ENCODE measurements around the gene ANO3.
"Not testable (repeated sequence)": the region's sequence is repeated elsewhere in the genome, so short reads cannot be mapped to it uniquely, and the experiment has no call there.

ANO3 gene

GRCh38 chr11:26331911-26332571, at the start of gene ANO3:
Gene ANO3, plus strand, starts transcription at chr11:26332130. Its CDS starts 146 bp downstream, at chr11:26332276.
- H3K36me3 ChIP-seq (ENCODE audit: control insufficient read depth in 1 of 2, insufficient read depth in 2 of 2, low read length in 2 of 2): no peaks in the 10 kb centered on the region
- H3K27me3 ChIP-seq (ENCODE audit: low read depth, low read length): no peaks in the 10 kb centered on the region
- H3K9me3 ChIP-seq (ENCODE audit: control insufficient read depth in 1 of 2, low read length in 2 of 2): no peaks in the 10 kb centered on the region
- peaks cover 0 to 5% of the 10 kb centered on the region in 2 donors for H3K4me1 ChIP-seq (ENCODE audit: control insufficient read depth in 1 of 2, insufficient read depth in 2 of 2, low read length in 2 of 2)
- peak within 1 kb of the TSS; percentile 13 to 57 for H3K4me3 ChIP-seq (ENCODE audit: low read depth in 1 of 2, low read length in 2 of 2)
- H3K27ac ChIP-seq (ENCODE audit: low read length): no peak within 1 kb of the TSS

GRCh38 chr11:26283852-26284408, 48.0 kb upstream of the ANO3 start:
- peak overlapping the region in 1 of 2 donors; percentile 59 for H3K4me3 ChIP-seq (ENCODE audit: low read depth in 1 of 2, low read length in 2 of 2)
- no peak overlapping the region for H3K27ac ChIP-seq (ENCODE audit: low read length)
- no peaks in the 10 kb centered on the region for H3K36me3 ChIP-seq (ENCODE audit: control insufficient read depth in 1 of 2, insufficient read depth in 2 of 2, low read length in 2 of 2)
- no peaks in the 10 kb centered on the region for H3K27me3 ChIP-seq (ENCODE audit: low read depth, low read length)
- H3K9me3 ChIP-seq (ENCODE audit: control insufficient read depth in 1 of 2, low read length in 2 of 2): no peaks in the 10 kb centered on the region
- no peaks in the 10 kb centered on the region for H3K4me1 ChIP-seq (ENCODE audit: control insufficient read depth in 1 of 2, insufficient read depth in 2 of 2, low read length in 2 of 2)

- H3K27me3 ChIP-seq (ENCODE audit: low read depth, low read length): no peaks in the 10 kb centered on the region
- no peaks in the 10 kb centered on the region for H3K36me3 ChIP-seq (ENCODE audit: control insufficient read depth in 1 of 2, insufficient read depth in 2 of 2, low read length in 2 of 2)
- H3K4me3 ChIP-seq (ENCODE audit: low read depth in 1 of 2, low read length in 2 of 2): no peak overlapping the region
- no peaks in the 10 kb centered on the region for H3K9me3 ChIP-seq (ENCODE audit: control insufficient read depth in 1 of 2, low read length in 2 of 2)
- no peak overlapping the region for H3K27ac ChIP-seq (ENCODE audit: low read length)
- no peaks in the 10 kb centered on the region for H3K4me1 ChIP-seq (ENCODE audit: control insufficient read depth in 1 of 2, insufficient read depth in 2 of 2, low read length in 2 of 2)
Measured at GRCh38 chr11:26285608-26286007, 46.3 kb upstream of the ANO3 start.

GRCh38 chr11:26286472-26287066, 45.4 kb upstream of the ANO3 start:
- Histone ChIP-seq H3K9me3 (ENCODE audit: control insufficient read depth in 1 of 2, low read length in 2 of 2) (no peaks in the 10 kb centered on the region), H3K27ac (ENCODE audit: low read length) (no peak overlapping the region), H3K36me3 (ENCODE audit: control insufficient read depth in 1 of 2, insufficient read depth in 2 of 2, low read length in 2 of 2) (no peaks in the 10 kb centered on the region), H3K27me3 (ENCODE audit: low read depth, low read length) (no peaks in the 10 kb centered on the region), H3K4me1 (ENCODE audit: control insufficient read depth in 1 of 2, insufficient read depth in 2 of 2, low read length in 2 of 2) (no peaks in the 10 kb centered on the region), H3K4me3 (ENCODE audit: low read depth in 1 of 2, low read length in 2 of 2) (no peak overlapping the region)

GRCh38 chr11:26287067-26287518, 44.8 kb upstream of the ANO3 start:
- Histone ChIP-seq H3K9me3 (ENCODE audit: control insufficient read depth in 1 of 2, low read length in 2 of 2) (no peaks in the 10 kb centered on the region), H3K36me3 (ENCODE audit: control insufficient read depth in 1 of 2, insufficient read depth in 2 of 2, low read length in 2 of 2) (no peaks in the 10 kb centered on the region), H3K27ac (ENCODE audit: low read length) (no peak overlapping the region), H3K4me3 (ENCODE audit: low read depth in 1 of 2, low read length in 2 of 2) (no peak overlapping the region), H3K27me3 (ENCODE audit: low read depth, low read length) (no peaks in the 10 kb centered on the region), H3K4me1 (ENCODE audit: control insufficient read depth in 1 of 2, insufficient read depth in 2 of 2, low read length in 2 of 2) (no peaks in the 10 kb centered on the region)

- H3K9me3 ChIP-seq (ENCODE audit: control insufficient read depth in 1 of 2, low read length in 2 of 2): no peaks in the 10 kb centered on the region
- no peak overlapping the region for H3K4me3 ChIP-seq (ENCODE audit: low read depth in 1 of 2, low read length in 2 of 2)
- H3K27me3 ChIP-seq (ENCODE audit: low read depth, low read length): no peaks in the 10 kb centered on the region
- H3K4me1 ChIP-seq (ENCODE audit: control insufficient read depth in 1 of 2, insufficient read depth in 2 of 2, low read length in 2 of 2): peaks cover 0 to 8% of the 10 kb centered on the region in 2 donors
- no peaks in the 10 kb centered on the region for H3K36me3 ChIP-seq (ENCODE audit: control insufficient read depth in 1 of 2, insufficient read depth in 2 of 2, low read length in 2 of 2)
- H3K27ac ChIP-seq (ENCODE audit: low read length): no peak overlapping the region
Measured at GRCh38 chr11:26297189-26297975, 34.5 kb upstream of the ANO3 start.

- H3K27me3 ChIP-seq (ENCODE audit: low read depth, low read length); H3K9me3 ChIP-seq (ENCODE audit: control insufficient read depth in 1 of 2, low read length in 2 of 2); H3K27ac ChIP-seq (ENCODE audit: low read length); H3K4me1 ChIP-seq (ENCODE audit: control insufficient read depth in 1 of 2, insufficient read depth in 2 of 2, low read length in 2 of 2); H3K36me3 ChIP-seq (ENCODE audit: control insufficient read depth in 1 of 2, insufficient read depth in 2 of 2, low read length in 2 of 2); H3K4me3 ChIP-seq (ENCODE audit: low read depth in 1 of 2, low read length in 2 of 2): not testable (repeated sequence)
Measured at GRCh38 chr11:26316372-26316771, 15.6 kb upstream of the ANO3 start.

GRCh38 chr11:26319906-26320305, 12.0 kb upstream of the ANO3 start:
- no peaks in the 10 kb centered on the region for H3K36me3 ChIP-seq (ENCODE audit: control insufficient read depth in 1 of 2, insufficient read depth in 2 of 2, low read length in 2 of 2)
- H3K9me3 ChIP-seq (ENCODE audit: control insufficient read depth in 1 of 2, low read length in 2 of 2): no peaks in the 10 kb centered on the region
- no peak overlapping the region for H3K4me3 ChIP-seq (ENCODE audit: low read depth in 1 of 2, low read length in 2 of 2)
- no peaks in the 10 kb centered on the region for H3K4me1 ChIP-seq (ENCODE audit: control insufficient read depth in 1 of 2, insufficient read depth in 2 of 2, low read length in 2 of 2)
- H3K27me3 ChIP-seq (ENCODE audit: low read depth, low read length): no peaks in the 10 kb centered on the region
- H3K27ac ChIP-seq (ENCODE audit: low read length): no peak overlapping the region

- no peaks in the 10 kb centered on the region for H3K9me3 ChIP-seq (ENCODE audit: control insufficient read depth in 1 of 2, low read length in 2 of 2)
- H3K36me3 ChIP-seq (ENCODE audit: control insufficient read depth in 1 of 2, insufficient read depth in 2 of 2, low read length in 2 of 2): no peaks in the 10 kb centered on the region
- no peaks in the 10 kb centered on the region for H3K27me3 ChIP-seq (ENCODE audit: low read depth, low read length)
- no peak overlapping the region for H3K4me3 ChIP-seq (ENCODE audit: low read depth in 1 of 2, low read length in 2 of 2)
- no peak overlapping the region for H3K27ac ChIP-seq (ENCODE audit: low read length)
- no peaks in the 10 kb centered on the region for H3K4me1 ChIP-seq (ENCODE audit: control insufficient read depth in 1 of 2, insufficient read depth in 2 of 2, low read length in 2 of 2)
Measured at GRCh38 chr11:26321516-26321915, 10.4 kb upstream of the ANO3 start.

GRCh38 chr11:26322335-26323067, 9.4 kb upstream of the ANO3 start:
- Histone ChIP-seq H3K27me3 (ENCODE audit: low read depth, low read length) (no peaks in the 10 kb centered on the region), H3K4me1 (ENCODE audit: control insufficient read depth in 1 of 2, insufficient read depth in 2 of 2, low read length in 2 of 2) (no peaks in the 10 kb centered on the region), H3K27ac (ENCODE audit: low read length) (no peak overlapping the region), H3K4me3 (ENCODE audit: low read depth in 1 of 2, low read length in 2 of 2) (no peak overlapping the region), H3K36me3 (ENCODE audit: control insufficient read depth in 1 of 2, insufficient read depth in 2 of 2, low read length in 2 of 2) (no peaks in the 10 kb centered on the region), H3K9me3 (ENCODE audit: control insufficient read depth in 1 of 2, low read length in 2 of 2) (no peaks in the 10 kb centered on the region)

GRCh38 chr11:26323837-26324236, 8.1 kb upstream of the ANO3 start:
- Histone ChIP-seq H3K36me3 (ENCODE audit: control insufficient read depth in 1 of 2, insufficient read depth in 2 of 2, low read length in 2 of 2) (no peaks in the 10 kb centered on the region), H3K27ac (ENCODE audit: low read length) (no peak overlapping the region), H3K4me3 (ENCODE audit: low read depth in 1 of 2, low read length in 2 of 2) (no peak overlapping the region), H3K9me3 (ENCODE audit: control insufficient read depth in 1 of 2, low read length in 2 of 2) (no peaks in the 10 kb centered on the region), H3K27me3 (ENCODE audit: low read depth, low read length) (no peaks in the 10 kb centered on the region), H3K4me1 (ENCODE audit: control insufficient read depth in 1 of 2, insufficient read depth in 2 of 2, low read length in 2 of 2) (no peaks in the 10 kb centered on the region)
